Ovary (tissue), 9 donors: ENCODE measurements around the gene LAMC3. TPM values are rescaled to one million over a fixed set of nuclear protein-coding genes. Genes with fewer than 3 reads are reported as not detected.
"Not testable (repeated sequence)": the region's sequence is repeated elsewhere in the genome, so short reads cannot be mapped to it uniquely, and the experiment has no call there.

Experiments
- DNase-seq, 5 donors: peaks; one replicate each; pipeline ENCODE4 v3.0.0-alpha.2; 2019 to 2020
- H3K27ac ChIP-seq, 2 donors: fragments of 200-600 bp; one replicate each; pipeline versions ENCODE4 v1.5.1 to v1.8.0; 2019 to 2022
- H3K27me3 ChIP-seq: fragments of 200-600 bp; one replicate; pipeline ENCODE4 v1.8.0; 2022
- H3K36me3 ChIP-seq: fragments of 200-600 bp; sonication (generic); one replicate; pipeline ENCODE4 v1.5.1; 2019
- H3K4me1 ChIP-seq: one replicate; pipeline ENCODE4 v1.8.1; 2013; ENCODE audit warnings: mild to moderate bottlenecking, moderate library complexity; ENCODE audit not compliant: insufficient read depth
- H3K4me3 ChIP-seq: fragments of 200-600 bp; sonication (generic); one replicate; pipeline ENCODE4 v1.5.1; 2017
- H3K9me3 ChIP-seq, 2 donors: fragments of 200-600 bp in 1 of 2; sonication (generic) in 1 of 2; one replicate each; pipeline versions ENCODE4 v1.5.1 to v1.8.1; 2013 to 2019; ENCODE audit warnings: mild to moderate bottlenecking in 1 of 2, moderate library complexity in 1 of 2
- EP300 ChIP-seq: sonication (generic); formaldehyde crosslinking; IDR thresholded peaks from one replicate; pipeline ENCODE4 v1.6.1; 2017; ENCODE audit warnings: antibody characterized with exemption
- POLR2A ChIP-seq: fragments of 450-650 bp; IDR thresholded peaks from one replicate; pipeline ENCODE4 v1.6.1; 2017; ENCODE audit warnings: antibody characterized with exemption, mild to moderate bottlenecking, moderate library complexity
- WGBS, 3 donors: extraction: QIAGEN DNeasy Blood & Tissue Kit in 1 of 3; methylation state at CpG; one replicate each; pipeline versions ENCODE4 v1.1.5 to v1.1.7; 2013 to 2017; 5-methylcytosine and 5-hydroxymethylcytosine counted together
- intact Hi-C, 4 donors: fragments of 100-400 bp; cut with DNase I; formaldehyde crosslinking; loops; one replicate each; pipeline versions ENCODE4 v1.11.0 to v1.15.1; 2022 to 2023
- polyA plus RNA-seq, 2 donors: library from polyadenylated mRNA; stranded (reverse); fragments of 200-250 nt in 1 of 2; fragments of 350-450 nt in 1 of 2; fragmentation: Illumina TruSeq in 1 of 2; extraction: RNeasy Lipid Tissue Mini Kit (QIAGEN cat#74804) in 1 of 2; gene quantifications; one replicate each; pipeline ENCODE4 v1.2.3, GENCODE V29; 2013 to 2014
- total RNA-seq, 7 donors: library from RNA; depleted of rRNA in 2 of 7; stranded (reverse); fragments of >200 nt in 2 of 7; fragmentation: NEBNext Ultra II Directional in 3 of 7; extraction: Animal tissue kit (Norgen Biotek cat#: 25700) in 3 of 7; gene quantifications; one replicate each; pipeline versions ENCODE4 v1.1.0 to v1.2.4, GENCODE V29; 2016 to 2023
- TF ChIP-seq, protein P1 (sequence below), 3 donors: fragments of 450-650 bp in 2 of 3; fragments of 200-600 bp in 1 of 3; IDR thresholded peaks; one replicate each; pipeline versions ENCODE4 v1.5.1 to v1.8.0; 2016 to 2022; ENCODE audit warnings: antibody characterized with exemption in 3 of 3, mild to moderate bottlenecking in 1 of 3
- donor health status: DM: no; HTN: no; CAD: no; lungs with moderate emphysema.
- donor health status: DM: no; HTN: no; CAD: no.
- donor health status: Bipolar disorder and iron deficiency.
- donor health status: DM: yes; HTN: yes; CAD: no.
- donor health status: DM: no; HTN: no; CAD: no.
- donor health status: DM: yes; HTN: yes; CAD: no.

The LAMC3 gene
- total and polyA plus RNA-seq, 9 donors, result 0.48 to 5.7 (median 1.8) TPM

DNA sequence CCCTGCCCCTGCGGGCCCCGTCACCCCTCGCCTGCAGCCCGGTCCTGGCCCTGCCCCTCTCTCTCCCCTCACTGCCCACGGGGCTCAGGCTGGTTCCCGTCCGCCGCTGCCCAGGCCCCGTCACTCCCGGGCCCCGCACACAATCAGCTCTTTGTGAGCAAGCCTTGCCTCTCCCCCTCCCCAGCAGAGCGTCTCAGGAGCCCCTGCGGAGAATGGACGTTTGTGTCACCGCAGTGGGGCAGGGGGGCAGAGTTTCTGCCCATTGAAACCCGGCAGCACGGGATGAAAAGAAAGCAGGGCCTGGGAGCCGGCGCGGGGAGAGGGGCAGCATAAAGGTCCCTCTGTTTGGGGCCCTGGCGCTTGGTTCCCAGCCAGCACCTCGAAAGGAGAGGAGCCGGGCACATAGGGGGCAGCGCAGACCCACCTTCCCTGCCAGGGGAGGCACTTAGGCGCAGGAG is 102.9 kb downstream of the LAMC3 start:
- TF ChIP-seq POLR2A (no peak), EP300 (no peak)
- TF ChIP-seq, protein P1, sequence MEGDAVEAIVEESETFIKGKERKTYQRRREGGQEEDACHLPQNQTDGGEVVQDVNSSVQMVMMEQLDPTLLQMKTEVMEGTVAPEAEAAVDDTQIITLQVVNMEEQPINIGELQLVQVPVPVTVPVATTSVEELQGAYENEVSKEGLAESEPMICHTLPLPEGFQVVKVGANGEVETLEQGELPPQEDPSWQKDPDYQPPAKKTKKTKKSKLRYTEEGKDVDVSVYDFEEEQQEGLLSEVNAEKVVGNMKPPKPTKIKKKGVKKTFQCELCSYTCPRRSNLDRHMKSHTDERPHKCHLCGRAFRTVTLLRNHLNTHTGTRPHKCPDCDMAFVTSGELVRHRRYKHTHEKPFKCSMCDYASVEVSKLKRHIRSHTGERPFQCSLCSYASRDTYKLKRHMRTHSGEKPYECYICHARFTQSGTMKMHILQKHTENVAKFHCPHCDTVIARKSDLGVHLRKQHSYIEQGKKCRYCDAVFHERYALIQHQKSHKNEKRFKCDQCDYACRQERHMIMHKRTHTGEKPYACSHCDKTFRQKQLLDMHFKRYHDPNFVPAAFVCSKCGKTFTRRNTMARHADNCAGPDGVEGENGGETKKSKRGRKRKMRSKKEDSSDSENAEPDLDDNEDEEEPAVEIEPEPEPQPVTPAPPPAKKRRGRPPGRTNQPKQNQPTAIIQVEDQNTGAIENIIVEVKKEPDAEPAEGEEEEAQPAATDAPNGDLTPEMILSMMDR (IDR thresholded peaks at IDR 0.05), result no peak
- Histone ChIP-seq H3K4me1 (no peaks in the 10 kb centered on the region), H3K27me3 (no peaks in the 10 kb centered on the region), H3K27ac (no peak overlapping the region), H3K36me3 (no peaks in the 10 kb centered on the region), H3K9me3 (no peaks in the 10 kb centered on the region), H3K4me3 (no peak overlapping the region)
- DNase-seq, result no peak
- intact Hi-C loops, result no loop called here
- 79 to 84% (median 83%) methylated on average over 24 of the region's 25 CpGs for WGBS, 3 donors

DNA sequence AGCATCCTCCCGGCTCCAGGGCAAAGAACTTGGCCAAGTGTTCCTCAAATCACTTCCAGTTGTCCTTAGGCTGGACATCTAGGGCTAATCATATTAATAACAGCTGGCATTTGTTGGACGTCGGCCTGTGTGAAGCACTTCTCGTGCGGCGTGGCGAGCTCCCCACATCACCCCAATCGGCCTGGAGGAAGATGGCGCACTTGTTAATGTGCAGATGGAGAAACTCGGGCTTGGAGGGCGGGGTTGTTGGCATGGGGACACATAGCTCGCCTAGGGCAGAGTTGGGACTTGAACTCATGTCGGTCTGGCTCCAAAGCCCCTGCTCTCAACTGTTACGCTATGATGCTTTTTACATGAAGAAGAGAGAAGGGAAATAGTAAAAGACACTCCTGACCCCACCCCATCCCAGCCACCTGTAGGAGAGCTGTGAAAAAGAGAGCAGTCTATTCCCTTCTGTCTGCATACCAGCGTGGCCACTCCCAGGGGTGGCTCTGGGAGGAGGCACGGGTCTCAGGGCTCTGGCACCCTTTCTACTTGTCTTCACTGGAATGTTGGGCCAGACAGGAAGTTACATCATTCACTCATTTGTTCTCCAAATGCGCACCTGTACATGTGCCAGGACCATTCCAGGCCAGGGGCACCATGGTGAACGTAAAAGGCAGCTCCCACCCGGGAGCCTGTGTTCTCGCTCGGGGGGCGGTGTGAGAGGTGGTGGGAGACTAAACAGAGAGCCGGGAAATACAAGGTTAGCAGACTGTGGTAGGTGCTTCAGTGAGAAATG is 103.6 kb downstream of the LAMC3 start:
- H3K27ac ChIP-seq, result no peak overlapping the region
- no peak for DNase-seq
- 80 to 85% (median 82%) methylated on average over 23 of the region's 23 CpGs for WGBS, 3 donors

GRCh38 chr9:131113655-131114054 is 104.7 kb downstream of the LAMC3 start:
- no peaks in the 10 kb centered on the region for H3K27me3 ChIP-seq
- no peak overlapping the region for H3K27ac ChIP-seq
- 72 to 82% (median 79%) methylated on average over 8 of the region's 8 CpGs for WGBS, 3 donors

More for the DNA sequence above, 103.6 kb downstream of the LAMC3 start:
- no peaks in the 10 kb centered on the region for H3K36me3 ChIP-seq
- no peaks in the 10 kb centered on the region for H3K9me3 ChIP-seq
- TF ChIP-seq POLR2A (no peak), EP300 (no peak)
- TF ChIP-seq, protein P1 (IDR thresholded peaks at IDR 0.05), result no peak
- H3K4me1 ChIP-seq, result no peaks in the 10 kb centered on the region
- no peak overlapping the region for H3K4me3 ChIP-seq
- intact Hi-C loops, result no loop called here
- H3K27me3 ChIP-seq, result no peaks in the 10 kb centered on the region

GRCh38 chr9:131114084-131114535 is 105.1 kb downstream of the LAMC3 start:
- H3K4me3 ChIP-seq, result no peak overlapping the region
- H3K9me3 ChIP-seq, result no peaks in the 10 kb centered on the region
- H3K27ac ChIP-seq, result no peak overlapping the region
- TF ChIP-seq, protein P1 (IDR thresholded peaks at IDR 0.05), result no peak
- TF ChIP-seq POLR2A (no peak), EP300 (no peak)
- no peaks in the 10 kb centered on the region for H3K4me1 ChIP-seq
- H3K36me3 ChIP-seq, result no peaks in the 10 kb centered on the region
- 71 to 86% (median 78%) methylated on average over 8 of the region's 8 CpGs for WGBS, 3 donors
- no peaks in the 10 kb centered on the region for H3K27me3 ChIP-seq
- intact Hi-C loops, result no loop called here
- DNase-seq, result no peak

More at GRCh38 chr9:131113655-131114054, 104.7 kb downstream of the LAMC3 start:
- Histone ChIP-seq H3K4me3 (no peak overlapping the region), H3K4me1 (no peaks in the 10 kb centered on the region), H3K36me3 (no peaks in the 10 kb centered on the region), H3K9me3 (no peaks in the 10 kb centered on the region)
- no peak for DNase-seq
- no peak for TF ChIP-seq EP300
- no peak for TF ChIP-seq POLR2A
- TF ChIP-seq, protein P1 (IDR thresholded peaks at IDR 0.05), result no peak
- intact Hi-C loops, result no loop called here

DNA sequence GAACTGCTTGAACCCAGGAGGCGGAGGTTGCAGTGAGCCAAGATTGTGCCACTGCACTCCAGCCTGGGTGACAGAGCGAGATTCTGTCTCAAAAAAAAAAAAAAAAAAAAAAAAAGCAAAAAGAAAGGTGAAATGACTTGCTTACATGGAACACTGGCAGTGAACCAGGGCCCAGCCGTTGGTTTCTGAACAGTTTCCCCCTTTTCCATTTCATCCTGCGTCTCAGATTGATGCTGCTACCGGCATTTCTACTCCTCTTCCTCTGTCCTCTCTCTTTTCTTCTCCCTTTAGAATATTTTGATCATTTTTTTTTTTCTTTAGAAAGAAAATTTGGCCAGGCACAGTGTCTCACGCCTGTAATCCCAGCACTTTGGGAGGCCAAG is 106.4 kb downstream of the LAMC3 start:
- H3K4me1 ChIP-seq, H3K9me3 ChIP-seq, H3K4me3 ChIP-seq, H3K36me3 ChIP-seq, H3K27ac ChIP-seq, H3K27me3 ChIP-seq, intact Hi-C loops: not testable (repeated sequence)
- 74 to 80% (median 74%) methylated on average over 6 of the region's 6 CpGs for WGBS, 3 donors
- DNase-seq, result peak in 1 of 5 donors; percentile 1
